ENCODE measurements around the gene ZNF304. TPM values are rescaled to one million over a fixed set of nuclear protein-coding genes. Genes with fewer than 3 reads are reported as not detected.
"Not testable (repeated sequence)": the region's sequence is repeated elsewhere in the genome, so short reads cannot be mapped to it uniquely, and the experiment has no call there.

Gene ZNF304
- total RNA-seq, 4 donors from 2014 or later = 0.40 to 4.2 (median 3.5) TPM

DNA sequence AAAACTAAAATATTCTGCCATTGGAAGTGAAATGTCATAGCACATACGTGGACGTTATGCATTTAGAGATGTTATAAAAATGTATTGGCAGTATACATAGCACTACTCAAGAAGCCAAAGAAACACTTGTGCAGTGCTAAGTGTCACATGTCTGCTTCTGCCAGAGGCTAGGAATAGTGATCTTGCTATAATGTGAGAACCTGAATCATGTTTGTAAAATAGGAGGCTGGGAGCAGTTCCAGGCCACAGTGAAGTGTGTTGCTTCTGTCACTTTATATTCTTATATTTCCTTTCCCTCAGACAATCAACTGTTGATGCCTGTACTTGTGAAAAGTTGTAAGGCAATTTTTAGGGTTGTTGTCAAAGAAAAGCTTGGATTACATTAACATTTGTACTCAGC lies 15.7 kb downstream of the ZNF304 start:
- H3K36me3 ChIP-seq = peaks cover 0 to 9% (median 3%) of the 10 kb centered on the region in 4 donors
- in situ Hi-C loops (cut with MboI; ENCODE audit: low pct_ligation_motif_present in 1 of 4, low pct_unique_long_range_greater_than_20kb in 1 of 4, low sequenced_read_pairs in 3 of 4) = no loop called here
- no peak for DNase-seq
- H3K4me1 ChIP-seq = peaks cover 0 to 15% (median 12%) of the 10 kb centered on the region in 4 donors
- H3K9me3 ChIP-seq = peaks cover 6 to 13% of the 10 kb centered on the region in 2 donors
- no peak for TF ChIP-seq POLR2A (IDR thresholded peaks at IDR 0.05)
- no peak for TF ChIP-seq EP300 (IDR thresholded peaks at IDR 0.05; ENCODE audit: low read depth)
- TF ChIP-seq POLR2AphosphoS5 (IDR thresholded peaks at IDR 0.05) = no peak
- TF ChIP-seq CTCF (IDR thresholded peaks at IDR 0.05) = no peak
- H3K27me3 ChIP-seq = no peaks in the 10 kb centered on the region
- no peak overlapping the region for H3K27ac ChIP-seq
- 91% methylated on average over 2 of the region's 2 CpGs; no CpG with 5 or more reads in 1 of the 2 donors for WGBS, 2 donors (ENCODE audit: low coverage in 1 of 2)
- intact Hi-C loops (cut with DNase I; ENCODE audit: low total_unique reads) = no loop called here
- no peak overlapping the region for H3K4me3 ChIP-seq

DNA sequence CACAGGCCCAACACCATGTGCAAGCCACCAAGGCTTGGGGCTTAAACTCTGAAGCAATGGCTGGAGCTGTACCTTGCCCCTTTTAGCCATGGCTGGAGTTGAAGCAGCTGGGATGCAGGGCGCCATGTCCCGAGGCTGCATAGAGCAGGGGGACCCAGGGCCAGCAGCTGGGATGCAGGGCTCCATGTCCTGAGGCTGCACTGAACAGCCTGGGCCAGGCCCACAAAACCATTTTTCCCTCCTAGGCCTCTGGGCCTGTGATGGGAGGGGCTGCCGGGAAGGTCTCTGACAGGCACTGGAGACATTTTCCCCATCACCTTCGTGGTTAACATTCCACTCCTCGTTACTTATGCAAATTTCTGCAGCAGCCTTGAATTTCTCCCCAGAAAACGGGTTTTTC lies 23.1 kb downstream of the ZNF304 start:
- intact Hi-C loops (cut with DNase I; ENCODE audit: low total_unique reads) = no loop called here
- no peak for DNase-seq
- Histone ChIP-seq H3K4me3 (no peak overlapping the region), H3K9me3 (peaks cover 31 to 33% of the 10 kb centered on the region in 2 donors), H3K27ac (no peak overlapping the region), H3K4me1 (no peaks in the 10 kb centered on the region), H3K36me3 (peaks cover 0 to 43% (median 10%) of the 10 kb centered on the region in 4 donors), H3K27me3 (no peaks in the 10 kb centered on the region)
- WGBS, 2 donors (ENCODE audit: low coverage in 1 of 2) = 84 to 95% methylated on average over 2 to 4 of the region's 6 CpGs
- TF ChIP-seq CTCF (IDR thresholded peaks at IDR 0.05) = no peak
- in situ Hi-C loops (cut with MboI; ENCODE audit: low pct_ligation_motif_present in 1 of 4, low pct_unique_long_range_greater_than_20kb in 1 of 4, low sequenced_read_pairs in 3 of 4) = no loop called here

- H3K27me3 ChIP-seq; intact Hi-C loops (cut with DNase I; ENCODE audit: low total_unique reads); DNase-seq; in situ Hi-C loops (cut with MboI; ENCODE audit: low pct_ligation_motif_present in 1 of 4, low pct_unique_long_range_greater_than_20kb in 1 of 4, low sequenced_read_pairs in 3 of 4); H3K27ac ChIP-seq; H3K4me1 ChIP-seq; H3K4me3 ChIP-seq: not testable (repeated sequence)
- H3K9me3 ChIP-seq = peaks cover 31 to 37% of the 10 kb centered on the region in 2 donors
- H3K36me3 ChIP-seq = peaks cover 0 to 43% (median 10%) of the 10 kb centered on the region in 4 donors
- 96% methylated on average over 2 of the region's 2 CpGs; no CpG with 5 or more reads in 1 of the 2 donors for WGBS, 2 donors (ENCODE audit: low coverage in 1 of 2)
Measured at GRCh38 chr19:57374647-57375046, 23.6 kb downstream of the ZNF304 start.

DNA sequence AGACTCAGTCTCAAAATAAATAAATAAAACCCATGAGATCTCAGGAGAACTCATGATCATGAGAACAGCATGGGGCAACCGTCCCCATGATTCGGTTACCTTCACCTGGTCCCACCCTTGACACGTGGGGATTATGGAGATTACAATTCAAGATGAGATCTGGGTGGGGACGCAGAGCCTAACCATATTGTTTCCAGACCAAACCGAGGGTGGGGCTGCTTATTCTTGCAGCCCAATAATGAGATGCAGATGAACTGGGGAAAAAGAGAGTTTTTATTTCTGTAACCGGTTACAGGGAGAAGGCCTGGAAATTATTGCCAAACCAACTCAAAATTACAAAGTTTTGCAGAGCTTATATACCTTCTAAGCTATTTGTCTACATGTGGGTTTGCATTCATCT lies 25.1 kb downstream of the ZNF304 start:
- Histone ChIP-seq H3K9me3 (peaks cover 38 to 41% of the 10 kb centered on the region in 2 donors), H3K27me3 (no peaks in the 10 kb centered on the region), H3K4me1 (no peaks in the 10 kb centered on the region), H3K36me3 (peaks cover 0 to 43% (median 10%) of the 10 kb centered on the region in 4 donors), H3K27ac (no peak overlapping the region), H3K4me3 (no peak overlapping the region)
- no peak for DNase-seq
- intact Hi-C loops (cut with DNase I; ENCODE audit: low total_unique reads) (no loop called here), in situ Hi-C loops (cut with MboI; ENCODE audit: low pct_ligation_motif_present in 1 of 4, low pct_unique_long_range_greater_than_20kb in 1 of 4, low sequenced_read_pairs in 3 of 4) (no loop called here)
- TF ChIP-seq POLR2AphosphoS5 (IDR thresholded peaks at IDR 0.05) (no peak), POLR2A (IDR thresholded peaks at IDR 0.05) (no peak), EP300 (IDR thresholded peaks at IDR 0.05; ENCODE audit: low read depth) (no peak), CTCF (IDR thresholded peaks at IDR 0.05) (no peak)
- WGBS, 2 donors (ENCODE audit: low coverage in 1 of 2) = 96 to 98% methylated on average over 3 to 6 of the region's 6 CpGs

DNA sequence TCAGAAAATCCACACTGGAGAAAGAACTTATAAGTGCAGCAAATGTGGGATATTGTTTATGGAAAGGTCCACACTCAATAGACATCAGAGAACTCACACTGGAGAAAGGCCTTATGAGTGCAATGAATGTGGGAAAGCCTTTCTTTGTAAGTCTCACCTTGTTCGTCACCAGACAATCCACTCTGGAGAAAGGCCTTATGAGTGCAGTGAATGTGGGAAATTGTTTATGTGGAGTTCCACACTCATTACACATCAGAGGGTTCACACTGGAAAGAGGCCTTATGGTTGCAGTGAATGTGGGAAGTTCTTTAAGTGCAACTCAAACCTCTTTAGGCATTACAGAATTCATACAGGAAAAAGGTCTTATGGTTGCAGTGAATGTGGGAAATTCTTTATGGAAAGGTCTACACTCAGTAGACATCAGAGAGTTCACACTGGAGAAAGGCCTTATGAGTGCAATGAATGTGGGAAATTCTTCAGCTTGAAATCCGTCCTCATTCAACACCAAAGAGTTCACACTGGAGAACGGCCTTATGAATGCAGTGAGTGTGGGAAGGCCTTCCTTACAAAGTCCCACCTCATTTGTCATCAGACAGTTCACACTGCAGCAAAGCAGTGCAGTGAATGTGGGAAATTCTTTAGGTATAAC lies 26.6 kb downstream of the ZNF304 start:
- Histone ChIP-seq H3K36me3 (peaks cover 0 to 35% (median 9%) of the 10 kb centered on the region in 4 donors), H3K27ac (no peak overlapping the region), H3K4me3 (no peak overlapping the region), H3K27me3 (no peaks in the 10 kb centered on the region), H3K9me3 (peaks cover 38 to 41% of the 10 kb centered on the region in 2 donors), H3K4me1 (no peaks in the 10 kb centered on the region)
- in situ Hi-C loops (cut with MboI; ENCODE audit: low pct_ligation_motif_present in 1 of 4, low pct_unique_long_range_greater_than_20kb in 1 of 4, low sequenced_read_pairs in 3 of 4) (no loop called here), intact Hi-C loops (cut with DNase I; ENCODE audit: low total_unique reads) (loop anchor here (1.0 kb wide), 1 partner anchor 38 kb away; no protein-coding TSS in a partner anchor)
- 70 to 96% methylated on average over 2 to 3 of the region's 3 CpGs for WGBS, 2 donors (ENCODE audit: low coverage in 1 of 2)
- no peak for DNase-seq
- no peak for TF ChIP-seq POLR2A (IDR thresholded peaks at IDR 0.05)
- TF ChIP-seq EP300 (IDR thresholded peaks at IDR 0.05; ENCODE audit: low read depth) = no peak
- no peak for TF ChIP-seq CTCF (IDR thresholded peaks at IDR 0.05)
- no peak for TF ChIP-seq POLR2AphosphoS5 (IDR thresholded peaks at IDR 0.05)

Measured in transverse colon (tissue), 4 donors.